HEK293T (cell line): ENCODE data around the gene ENDOD1.

Experiments
- ARNT ChIP-seq: fragments of 450-650 bp; IDR thresholded peaks from 2 replicates; pipeline ENCODE4 v1.6.1; 2017; ENCODE audit warnings: mild to moderate bottlenecking
- SP1 ChIP-seq: fragments of 450-650 bp; IDR thresholded peaks from 2 replicates; pipeline ENCODE4 v1.6.1; 2017
- ZNF384 ChIP-seq: fragments of 450-650 bp; IDR thresholded peaks from 2 replicates; pipeline ENCODE4 v1.6.1; 2016

DNA sequence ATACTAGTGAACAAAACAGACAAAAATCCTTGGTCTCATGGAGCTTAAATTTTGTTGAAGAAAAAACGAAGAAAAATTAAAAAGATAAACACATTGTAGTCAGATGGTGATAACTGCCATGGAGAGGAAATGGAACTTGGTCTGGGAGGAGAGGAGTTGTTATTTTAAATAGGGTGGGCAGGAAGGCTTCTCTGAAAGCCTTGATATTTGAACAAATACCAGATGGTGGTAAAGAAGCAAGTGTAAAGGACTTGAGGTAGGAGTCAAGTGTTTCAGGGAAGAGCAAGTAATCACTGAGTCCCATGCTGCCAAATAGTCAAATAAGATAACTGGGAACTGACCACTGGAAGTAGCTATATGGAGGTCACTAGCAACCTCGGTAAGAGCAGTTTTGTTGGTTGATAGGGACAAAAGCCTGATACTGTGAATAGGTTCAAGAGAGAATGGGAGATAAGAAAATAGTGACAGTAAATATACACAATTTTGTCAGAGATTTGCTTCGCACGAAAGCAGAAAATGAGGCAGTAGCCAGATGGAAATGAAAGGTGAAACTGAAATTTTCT is 86.3 kb downstream of the ENDOD1 start:
- TF ChIP-seq ZNF384 (no peak), ARNT (no peak), SP1 (no peak)
